VCaP (cell line): ENCODE results near the gene BTN2A1.

ENCODE experiments used
- H3K27ac ChIP-seq: fragments of 450-650 bp; 2 replicates; pipeline ENCODE4 v1.5.1; 2017
- TF ChIP-seq, protein P1 (sequence below): fragments of 450-650 bp; conservative IDR thresholded peaks from 2 replicates; pipeline ENCODE4 v1.5.1; 2017; ENCODE audit warnings: mild to moderate bottlenecking, moderate library complexity

Gene BTN2A1

DNA sequence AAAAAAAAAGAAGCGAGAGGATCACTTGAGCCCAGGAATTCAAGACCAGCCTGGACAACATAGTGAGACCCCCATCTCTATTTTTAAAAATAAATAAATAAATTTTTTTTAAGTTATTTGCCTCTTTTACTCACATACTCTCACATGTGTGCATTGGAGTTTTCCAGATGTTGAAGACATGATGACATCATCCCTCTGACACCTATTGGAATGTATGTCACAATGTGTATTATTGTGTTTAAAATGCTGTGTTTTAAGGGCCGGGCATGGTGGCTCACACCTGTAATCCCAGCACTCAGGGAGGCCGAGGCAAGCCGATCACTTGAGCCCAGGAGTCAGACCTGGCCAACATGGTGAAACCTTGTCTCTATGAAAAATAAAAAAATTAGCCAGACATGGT is 24.6 kb downstream of the BTN2A1 start:
- TF ChIP-seq, protein P1, sequence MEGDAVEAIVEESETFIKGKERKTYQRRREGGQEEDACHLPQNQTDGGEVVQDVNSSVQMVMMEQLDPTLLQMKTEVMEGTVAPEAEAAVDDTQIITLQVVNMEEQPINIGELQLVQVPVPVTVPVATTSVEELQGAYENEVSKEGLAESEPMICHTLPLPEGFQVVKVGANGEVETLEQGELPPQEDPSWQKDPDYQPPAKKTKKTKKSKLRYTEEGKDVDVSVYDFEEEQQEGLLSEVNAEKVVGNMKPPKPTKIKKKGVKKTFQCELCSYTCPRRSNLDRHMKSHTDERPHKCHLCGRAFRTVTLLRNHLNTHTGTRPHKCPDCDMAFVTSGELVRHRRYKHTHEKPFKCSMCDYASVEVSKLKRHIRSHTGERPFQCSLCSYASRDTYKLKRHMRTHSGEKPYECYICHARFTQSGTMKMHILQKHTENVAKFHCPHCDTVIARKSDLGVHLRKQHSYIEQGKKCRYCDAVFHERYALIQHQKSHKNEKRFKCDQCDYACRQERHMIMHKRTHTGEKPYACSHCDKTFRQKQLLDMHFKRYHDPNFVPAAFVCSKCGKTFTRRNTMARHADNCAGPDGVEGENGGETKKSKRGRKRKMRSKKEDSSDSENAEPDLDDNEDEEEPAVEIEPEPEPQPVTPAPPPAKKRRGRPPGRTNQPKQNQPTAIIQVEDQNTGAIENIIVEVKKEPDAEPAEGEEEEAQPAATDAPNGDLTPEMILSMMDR, result no peak
- H3K27ac ChIP-seq, result no peak overlapping the region

DNA sequence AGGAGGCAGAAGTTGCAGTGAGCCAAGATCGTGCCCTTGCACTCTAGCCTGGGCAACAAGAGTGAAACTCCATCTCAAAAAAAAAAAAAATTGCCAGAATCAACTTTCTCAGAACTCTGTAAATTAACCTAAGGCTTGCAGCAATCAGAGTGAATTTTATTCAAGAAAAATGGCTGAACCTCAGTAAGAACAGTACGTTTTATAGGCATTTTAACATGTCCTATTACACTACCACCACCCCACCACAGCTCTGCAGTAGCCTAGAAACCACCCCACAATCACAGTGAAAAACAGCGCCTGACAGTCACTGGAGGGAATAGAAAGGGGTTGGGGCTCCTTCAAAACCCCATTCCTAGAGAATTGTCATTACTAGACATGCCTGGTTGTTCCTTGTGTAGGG is 26.0 kb downstream of the BTN2A1 start:
- no peak overlapping the region for H3K27ac ChIP-seq
- TF ChIP-seq, protein P1, result no peak

DNA sequence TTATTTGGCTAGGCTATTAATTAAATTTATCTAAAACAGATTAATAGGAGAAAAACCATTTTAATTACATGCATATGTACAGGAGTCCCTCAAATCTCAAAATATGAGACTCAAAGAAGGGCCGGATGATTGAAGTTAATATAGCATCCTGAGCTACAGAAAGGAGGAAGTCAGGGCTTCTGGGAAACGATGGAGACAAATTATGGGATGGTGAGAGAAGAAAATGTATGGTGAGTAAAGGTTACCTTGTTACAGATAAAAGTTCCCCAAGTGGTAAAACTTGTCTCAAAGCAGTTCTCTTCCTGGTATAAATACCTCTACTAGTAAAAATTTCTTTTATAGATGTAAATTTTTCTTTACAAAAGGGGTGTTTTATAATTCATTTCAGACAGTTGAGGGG is 26.4 kb downstream of the BTN2A1 start:
- no peak overlapping the region for H3K27ac ChIP-seq
- TF ChIP-seq, protein P1, result no peak

DNA sequence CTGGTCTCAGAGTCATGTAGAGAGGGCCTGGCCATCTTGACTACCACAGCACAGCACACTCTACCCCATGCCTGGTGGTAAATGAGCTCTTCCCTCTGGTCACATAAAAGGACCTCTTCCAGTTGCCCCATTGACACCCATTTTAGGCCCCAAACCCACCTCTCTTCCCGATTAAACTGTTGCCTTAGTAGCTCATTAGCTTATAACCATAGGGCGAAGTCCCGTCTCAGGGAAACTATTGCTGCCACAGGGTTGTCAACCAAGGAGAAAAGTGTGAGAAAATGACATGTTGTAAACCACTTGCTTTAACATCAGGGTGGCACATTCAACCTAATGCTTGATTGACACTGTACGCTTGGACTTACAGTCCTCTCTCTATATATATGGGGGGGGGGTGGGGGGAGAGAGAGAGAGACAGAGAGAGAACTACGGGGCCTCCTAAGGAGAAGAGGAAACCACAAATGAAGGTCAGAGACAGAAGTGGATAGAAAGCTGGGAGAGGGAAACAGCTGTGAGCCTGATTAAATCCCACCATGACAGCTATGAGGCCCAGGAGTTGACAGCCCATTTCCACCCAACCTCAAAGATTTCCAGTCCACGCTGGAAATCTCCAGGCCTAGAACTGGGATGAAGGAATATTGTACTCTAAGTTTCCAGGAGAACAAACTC is 27.5 kb downstream of the BTN2A1 start:
- no peak overlapping the region for H3K27ac ChIP-seq
- TF ChIP-seq, protein P1, result no peak

DNA sequence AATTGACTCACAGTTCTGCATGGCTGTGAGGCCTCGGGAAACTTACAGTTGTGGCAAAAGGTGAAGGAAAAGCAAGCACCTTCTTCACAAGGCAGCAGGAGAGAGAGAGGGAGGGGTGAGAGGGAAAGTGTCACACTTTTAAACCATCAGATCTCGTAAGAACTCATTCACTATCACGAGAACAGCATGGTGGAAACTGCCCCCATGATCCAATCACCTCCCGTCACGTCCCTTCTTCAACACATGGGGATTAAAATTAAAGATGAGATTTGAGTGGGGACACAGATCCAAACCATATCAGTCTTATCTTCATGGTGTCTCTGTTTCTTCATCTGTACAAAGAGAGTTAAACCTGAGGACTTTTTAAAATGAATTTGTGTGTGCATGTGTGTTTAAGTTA is 28.6 kb downstream of the BTN2A1 start:
- TF ChIP-seq, protein P1, result no peak
- H3K27ac ChIP-seq, result no peak overlapping the region

DNA sequence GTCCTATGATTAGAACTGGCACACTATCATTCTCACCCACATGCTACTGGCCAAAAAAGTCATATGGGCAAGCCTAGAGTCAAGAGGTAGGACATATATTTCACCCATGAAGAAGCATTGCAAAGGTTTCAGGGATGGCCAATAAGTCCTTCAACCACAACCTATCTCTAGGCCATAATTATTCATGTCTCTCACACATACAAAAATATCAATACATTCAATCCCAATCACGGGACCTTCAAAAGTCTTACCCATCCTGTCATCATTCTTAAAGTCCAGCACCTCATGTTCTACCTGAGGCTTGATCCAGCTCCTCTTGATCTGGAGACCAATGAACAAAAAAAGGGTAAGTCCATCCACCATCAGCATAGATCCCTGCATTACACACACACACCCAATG is 29.7 kb downstream of the BTN2A1 start:
- TF ChIP-seq, protein P1, result no peak
- H3K27ac ChIP-seq, result no peak overlapping the region

DNA sequence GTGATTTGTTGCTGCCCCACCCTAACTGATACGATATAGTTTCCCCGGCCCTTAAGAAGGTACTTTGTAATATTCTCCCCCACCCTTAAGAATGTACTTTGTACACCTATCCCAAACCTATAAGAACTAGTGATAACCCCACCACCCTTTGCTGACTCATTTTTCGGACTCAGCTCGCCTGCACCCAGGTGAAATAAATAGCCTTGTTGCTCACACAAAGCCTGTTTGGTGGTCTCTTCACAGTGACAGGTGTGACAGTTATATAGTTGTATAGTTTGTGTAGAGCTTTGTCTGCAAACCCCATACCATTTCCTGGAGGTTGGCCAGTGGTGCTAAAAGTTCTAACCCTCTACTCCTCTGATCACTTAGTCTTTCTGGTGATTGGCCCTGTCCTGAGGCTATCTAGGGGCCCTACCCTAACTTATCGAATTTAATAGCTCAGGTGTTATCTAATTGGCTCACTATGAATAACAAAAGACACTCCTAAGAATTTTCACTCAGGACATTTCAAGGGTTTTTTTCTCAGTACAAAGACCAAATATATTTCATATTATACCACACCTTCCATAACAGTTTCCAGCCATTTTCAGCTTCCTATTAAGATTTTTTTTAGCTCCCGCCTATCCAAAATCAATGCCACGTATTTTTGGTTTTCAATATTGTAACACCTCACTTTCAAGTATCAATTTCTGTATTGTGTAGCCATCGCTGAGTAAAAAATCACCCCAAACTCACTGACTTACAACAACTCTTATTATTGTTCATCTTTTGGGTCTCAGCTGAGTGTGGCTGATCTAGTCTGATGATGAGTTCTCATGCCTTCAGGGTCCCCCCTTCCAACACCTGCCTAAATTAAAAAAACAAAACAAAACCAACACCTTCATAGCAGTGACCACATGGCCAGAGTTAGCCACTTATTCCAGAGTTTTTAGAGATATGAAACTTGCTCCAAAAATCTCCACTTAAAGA is 32.5 kb downstream of the BTN2A1 start:
- TF ChIP-seq, protein P1, result no peak
- no peak overlapping the region for H3K27ac ChIP-seq
